AG09319 (cell line): ENCODE data around the gene RHEB.
"Not testable (repeated sequence)": the region's sequence is repeated elsewhere in the genome, so short reads cannot be mapped to it uniquely, and the experiment has no call there.

ENCODE experiments used
- DNase-seq: peaks from one replicate; pipeline ENCODE4 v3.0.0-alpha.2; 2010; ENCODE audit warnings: low read depth; ENCODE audit errors: extremely low read depth
- CTCF ChIP-seq: IDR thresholded peaks from 2 replicates; pipeline ENCODE4 v1.5.1; 2011; ENCODE audit warnings: low read depth, mild to moderate bottlenecking, inconsistent platforms, low read length, moderate library complexity

The RHEB gene

GRCh38 chr7:151524845-151525244 lies 5.2 kb upstream of the RHEB start:
- DNase-seq: no peak
- no peak for TF ChIP-seq CTCF

GRCh38 chr7:151524331-151524730 lies 4.6 kb upstream of the RHEB start:
- TF ChIP-seq CTCF: no peak
- no peak for DNase-seq

- no peak for DNase-seq
Measured at GRCh38 chr7:151520419-151521261, 945 bp upstream of the RHEB start.

GRCh38 chr7:151518947-151519764 lies 539 bp downstream of the RHEB start:
- DNase-seq: not testable (repeated sequence)

More at GRCh38 chr7:151520419-151521261, 945 bp upstream of the RHEB start:
- TF ChIP-seq CTCF: no peak

- no peak for TF ChIP-seq CTCF
- no peak for DNase-seq
Measured at GRCh38 chr7:151518105-151518946, 1.4 kb downstream of the RHEB start.

- no peak for TF ChIP-seq CTCF
- DNase-seq: no peak
Measured at GRCh38 chr7:151517601-151518104, 2.0 kb downstream of the RHEB start.

GRCh38 chr7:151515276-151515565 lies 4.5 kb downstream of the RHEB start:
- DNase-seq: no peak
- TF ChIP-seq CTCF: no peak
